IMR-90 (cell line): ENCODE results near the gene SPRR1B. TPM values are rescaled to one million over a fixed set of nuclear protein-coding genes. Genes with fewer than 3 reads are reported as not detected.

Source experiments
- ATAC-seq: fragments of 200-7000 bp; cut with Tn5 transposase; 2 replicates; pipeline ENCODE4 v1.9.1; 2020; ENCODE audit warnings: low read depth, mild to moderate bottlenecking, moderate library complexity
- BruUV-seq: library from RNA; stranded (reverse); fragments of 400-500 nt; replicated peaks from 2 replicates; lab custom pipeline; 2021; lab: Mats Ljungman, UMichigan
- CTCF ChIA-PET: fragments of 300-600 bp; formaldehyde crosslinking; extraction: SDS; loops from one replicate; lab custom pipeline; 2021; ENCODE audit warnings: antibody characterized with exemption; lab: Yijun Ruan, JAX
- POLR2A ChIA-PET: fragments of 300-600 bp; sonication (Branson Sonifier 250); formaldehyde crosslinking; loops from one replicate; lab custom pipeline; 2022; ENCODE audit warnings: antibody characterized with exemption; ENCODE audit not compliant: unreplicated experiment; lab: Charles Lee
- DNase-seq: peaks from one replicate; pipeline ENCODE4 v3.0.0; 2013
- H2AFZ ChIP-seq: replicated peaks from 2 replicates; pipeline ENCODE3; 2013; ENCODE audit warnings: low read length, mild to moderate bottlenecking; ENCODE audit not compliant: poor library complexity
- H2AK5ac ChIP-seq: 2 replicates; pipeline ENCODE4 v1.6.1; 2013; ENCODE audit warnings: low read depth, low read length, inconsistent platforms
- H2AK9ac ChIP-seq: replicated peaks from 2 replicates; pipeline ENCODE3; 2013; ENCODE audit warnings: mild to moderate bottlenecking, low read depth, low read length, moderate library complexity; ENCODE audit not compliant: poor library complexity
- H2BK120ac ChIP-seq: 2 replicates; pipeline ENCODE4 v1.6.1; 2013; ENCODE audit warnings: low read depth, low read length, inconsistent platforms
- H2BK15ac ChIP-seq: 3 replicates; pipeline ENCODE4 v1.6.1; 2013; ENCODE audit warnings: low read depth, low read length, inconsistent platforms
- H2BK20ac ChIP-seq: 2 replicates; pipeline ENCODE4 v1.6.1; 2013; ENCODE audit warnings: low read depth, mild to moderate bottlenecking, inconsistent platforms, low read length, moderate library complexity
- H2BK5ac ChIP-seq: 2 replicates; pipeline ENCODE4 v1.6.1; 2013; ENCODE audit warnings: mild to moderate bottlenecking, low read depth, low read length, inconsistent platforms; ENCODE audit not compliant: poor library complexity, severe bottlenecking
- H3K14ac ChIP-seq: replicated peaks from 2 replicates; pipeline ENCODE4 v1.6.1; 2013; ENCODE audit warnings: low read depth, low read length, inconsistent platforms
- H3K18ac ChIP-seq: 2 replicates; pipeline ENCODE4 v1.6.1; 2013; ENCODE audit warnings: low read depth, low read length, control low read depth
- H3K23ac ChIP-seq: 2 replicates; pipeline ENCODE4 v1.6.1; 2013; ENCODE audit warnings: low read depth, low read length, inconsistent platforms
- H3K27ac ChIP-seq: 2 replicates; pipeline ENCODE4 v1.5.1; 2013; ENCODE audit warnings: mild to moderate bottlenecking, control low read depth, low read length; ENCODE audit not compliant: insufficient read depth
- H3K27me3 ChIP-seq: 2 replicates; pipeline ENCODE4 v1.6.1; 2013; ENCODE audit warnings: low read length; ENCODE audit not compliant: control insufficient read depth, insufficient read depth
- H3K36me3 ChIP-seq: 2 replicates; pipeline ENCODE4 v1.6.1; 2013; ENCODE audit warnings: low read length, mixed read lengths; ENCODE audit not compliant: control insufficient read depth, insufficient read depth
- H3K4ac ChIP-seq: 2 replicates; pipeline ENCODE4 v1.6.1; 2013; ENCODE audit warnings: low read depth, low read length, inconsistent platforms
- H3K4me1 ChIP-seq: 2 replicates; pipeline ENCODE4 v1.6.1; 2013; ENCODE audit warnings: low read length, mixed read lengths; ENCODE audit not compliant: control insufficient read depth, insufficient read depth
- H3K4me2 ChIP-seq: 2 replicates; pipeline ENCODE4 v1.6.1; 2013; ENCODE audit warnings: low read depth, mild to moderate bottlenecking, control low read depth, low read length, moderate library complexity
- H3K4me3 ChIP-seq: 2 replicates; pipeline ENCODE4 v1.5.1; 2013; ENCODE audit warnings: low read depth, mild to moderate bottlenecking, control low read depth, low read length, moderate library complexity; ENCODE audit not compliant: insufficient read depth
- H3K56ac ChIP-seq: 2 replicates; pipeline ENCODE4 v1.6.1; 2013; ENCODE audit warnings: low read length, inconsistent platforms; ENCODE audit not compliant: insufficient read depth; ENCODE audit errors: extremely low read depth
- H3K79me1 ChIP-seq, 2 experiments: 2 replicates each; pipeline ENCODE4 v1.6.1; 2013; ENCODE audit warnings: low read length in 2 of 2, inconsistent platforms in 1 of 2, low read depth in 1 of 2
- H3K9ac ChIP-seq: 2 replicates; pipeline ENCODE4 v1.6.1; 2013; ENCODE audit warnings: low read depth, low read length, control low read depth
- H3K9me1 ChIP-seq: 2 replicates; pipeline ENCODE4 v1.6.1; 2013; ENCODE audit warnings: low read length, inconsistent platforms; ENCODE audit not compliant: insufficient read depth
- H3K9me3 ChIP-seq: 2 replicates; pipeline ENCODE4 v1.6.1; 2013; ENCODE audit warnings: low read length; ENCODE audit not compliant: control insufficient read depth, insufficient read depth
- H4K20me1 ChIP-seq: 2 replicates; pipeline ENCODE4 v1.6.1; 2013; ENCODE audit warnings: low read length, inconsistent platforms; ENCODE audit not compliant: insufficient read depth
- H4K5ac ChIP-seq: 2 replicates; pipeline ENCODE4 v1.6.1; 2013; ENCODE audit warnings: mild to moderate bottlenecking, low read depth, low read length, control low read depth
- H4K8ac ChIP-seq, 2 experiments: 2 replicates each; pipeline ENCODE4 v1.6.1; 2013; ENCODE audit warnings: low read depth in 2 of 2, low read length in 2 of 2, control low read depth in 1 of 2, inconsistent platforms in 1 of 2
- H4K91ac ChIP-seq: 2 replicates; pipeline ENCODE4 v1.6.1; 2013; ENCODE audit warnings: low read depth, low read length, inconsistent platforms; ENCODE audit not compliant: insufficient read depth
- BHLHE40 ChIP-seq: fragments of 150-350 bp; IDR thresholded peaks from 2 replicates; pipeline ENCODE4 v1.6.1; 2016; ENCODE audit warnings: mild to moderate bottlenecking, low read depth, low read length
- CEBPB ChIP-seq: IDR thresholded peaks from 2 replicates; pipeline ENCODE4 v1.6.1; 2012; ENCODE audit warnings: low read depth, low read length, improper control_type of control experiment
- CHD1 ChIP-seq: IDR thresholded peaks from 2 replicates; pipeline ENCODE4 v1.6.1; 2012; ENCODE audit warnings: low read depth, low read length, improper control_type of control experiment
- FOS ChIP-seq: fragments of 150-350 bp; IDR thresholded peaks from 2 replicates; pipeline ENCODE4 v1.6.1; 2016; ENCODE audit warnings: low read depth, low read length
- MAFK ChIP-seq: IDR thresholded peaks from 2 replicates; pipeline ENCODE4 v1.6.1; 2012; ENCODE audit warnings: low read depth, low read length, improper control_type of control experiment
- MAZ ChIP-seq: IDR thresholded peaks from 2 replicates; pipeline ENCODE4 v1.6.1; 2012; ENCODE audit warnings: low read depth, mild to moderate bottlenecking, low read length, improper control_type of control experiment, moderate library complexity, borderline replicate concordance
- NFE2L2 ChIP-seq: fragments of 150-350 bp; IDR thresholded peaks from 2 replicates; pipeline ENCODE4 v1.6.1; 2016; ENCODE audit warnings: low read depth, mild to moderate bottlenecking, low read length
- POLR2A ChIP-seq: IDR thresholded peaks from 2 replicates; pipeline ENCODE4 v1.6.1; 2012; ENCODE audit warnings: mild to moderate bottlenecking, low read depth, low read length
- RAD21 ChIP-seq: IDR thresholded peaks from 2 replicates; pipeline ENCODE4 v1.6.1; 2012; ENCODE audit warnings: low read length, improper control_type of control experiment
- RCOR1 ChIP-seq: IDR thresholded peaks from 2 replicates; pipeline ENCODE4 v1.6.1; 2012; ENCODE audit warnings: mild to moderate bottlenecking, low read length, improper control_type of control experiment; ENCODE audit not compliant: insufficient replicate concordance
- RFX5 ChIP-seq: IDR thresholded peaks from 2 replicates; pipeline ENCODE4 v1.8.0; 2012; ENCODE audit warnings: low read depth, mild to moderate bottlenecking, low read length, moderate library complexity
- WGBS, 2 experiments: methylation state at CpG; one replicate each; pipeline versions ENCODE4 v1.1.5 to v1.1.7; 2013; ENCODE audit warnings: missing lambda C conversion rate in 2 of 2; ENCODE audit not compliant: insufficient read length in 1 of 2; ENCODE audit errors: extremely low coverage in 2 of 2; 5-methylcytosine and 5-hydroxymethylcytosine counted together
- dilution Hi-C: fragments of 300-500 bp; cut with HindIII; formaldehyde crosslinking; loops from one replicate; pipeline ENCODE4 v1.14.3; 2018; ENCODE audit warnings: low sequenced_read_pairs; ENCODE audit not compliant: unreplicated experiment
- in situ Hi-C: fragments of 300-500 bp; cut with MboI; formaldehyde crosslinking; loops from 3 replicates; pipeline ENCODE4 v1.14.3; 2019; ENCODE audit warnings: low sequenced_read_pairs, inconsistent platforms, mixed read lengths
- intact Hi-C: fragments of 100-400 bp; cut with micrococcal nuclease; formaldehyde crosslinking; loops from 2 replicates; pipeline ENCODE4 v1.10.0; 2022
- polyA plus RNA-seq, 3 experiments: library from polyadenylated mRNA; depleted of rRNA; stranded (reverse); fragments of >200 nt; gene quantifications; 2 replicates each; pipeline ENCODE4 v1.2.3, GENCODE V29; 2012; ENCODE audit warnings: low replicate concordance in 1 of 3
- total RNA-seq: library from RNA; depleted of rRNA; stranded (reverse); fragments of >200 nt; gene quantifications from 2 replicates; pipeline ENCODE4 v1.2.3, GENCODE V29; 2012
- TF ChIP-seq, protein P1 (sequence below): fragments of 150-350 bp; IDR thresholded peaks from 2 replicates; pipeline ENCODE4 v1.6.1; 2017; ENCODE audit warnings: mild to moderate bottlenecking, antibody characterized with exemption, low read length, low read depth
- TF ChIP-seq, protein P2 (sequence below): conservative IDR thresholded peaks from 2 replicates; pipeline ENCODE4 v1.5.1; 2012; ENCODE audit warnings: mild to moderate bottlenecking, low read depth, low read length, improper control_type of control experiment

Gene SPRR1B
- total and polyA plus RNA-seq, 2 of the 4 experiments (the other 2 are of a cell fraction): not detected

DNA sequence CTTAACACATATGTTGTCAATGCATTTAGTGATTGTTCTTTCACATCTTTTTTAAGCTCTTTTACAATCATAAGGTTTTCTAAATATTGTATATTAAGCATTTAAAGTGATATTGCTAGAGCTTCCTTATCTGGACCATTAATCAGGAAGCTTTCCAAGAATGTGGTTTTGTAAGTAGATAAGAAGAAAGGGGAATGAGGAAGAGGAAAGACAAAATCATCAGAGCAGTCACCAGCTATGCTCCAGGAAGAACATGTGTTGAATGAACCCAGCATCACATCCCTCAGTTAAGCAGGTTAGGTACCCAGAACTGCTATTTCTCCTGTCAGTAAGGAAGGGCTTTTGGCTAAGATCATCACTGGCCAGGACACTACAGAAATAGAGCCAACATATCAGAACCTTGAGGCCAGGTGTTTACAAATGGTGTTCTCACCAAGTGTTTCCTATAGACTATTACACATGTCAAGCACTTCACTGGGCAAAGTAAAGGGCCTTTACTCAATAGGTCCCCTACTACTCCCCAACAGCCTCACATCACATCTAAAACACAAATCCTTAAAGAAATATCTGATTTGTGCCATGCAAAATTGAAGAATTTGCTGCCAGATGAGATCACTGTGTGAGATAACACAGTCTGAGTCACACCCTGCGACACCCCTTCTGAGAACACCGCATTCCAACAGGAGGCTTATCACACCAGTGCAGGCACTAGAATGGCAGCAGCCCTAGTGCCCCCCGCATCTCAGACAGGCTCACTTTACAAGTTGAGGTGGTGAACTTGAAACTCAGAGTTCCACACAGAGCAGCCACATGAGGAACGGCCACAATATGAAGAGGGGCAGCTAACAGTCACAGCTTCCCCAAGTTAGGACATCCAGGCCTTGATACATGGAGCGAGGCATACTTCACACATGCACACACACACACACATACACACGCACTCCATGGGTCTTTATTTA, 28.1 kb downstream of the SPRR1B start (continued):
- TF ChIP-seq RAD21: no peak

DNA sequence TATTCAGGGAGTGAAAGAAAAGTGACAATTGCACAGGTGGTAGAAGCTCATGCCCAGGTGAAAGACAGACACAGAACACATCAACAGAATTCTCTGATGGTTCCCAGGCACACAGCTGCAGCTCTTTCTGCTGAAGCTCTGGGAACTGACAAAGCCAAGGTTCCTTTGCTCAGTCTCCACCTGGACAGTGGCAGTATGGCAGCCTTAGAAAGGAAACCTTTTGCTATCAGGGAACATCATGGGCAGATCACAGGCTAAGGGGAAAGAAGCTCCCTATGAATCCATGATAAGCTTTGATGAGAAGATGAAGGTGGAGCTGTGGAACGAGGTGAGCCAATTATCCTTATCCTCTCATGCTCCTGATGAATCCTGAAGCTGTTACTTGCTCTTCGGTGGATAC, 39.2 kb downstream of the SPRR1B start:
- no peaks in the 10 kb centered on the region for H3K9me1 ChIP-seq
- no peak overlapping the region for H2AFZ ChIP-seq
- H3K9ac ChIP-seq: no peak overlapping the region
- H2AK5ac ChIP-seq: no peak overlapping the region
- no peaks in the 10 kb centered on the region for H3K27me3 ChIP-seq
- no peak overlapping the region for H3K4ac ChIP-seq
- no peak overlapping the region for H3K27ac ChIP-seq
- no peak overlapping the region for H2BK15ac ChIP-seq
- no peak overlapping the region for H4K91ac ChIP-seq
- H3K79me1 ChIP-seq: no peaks in the 10 kb centered on the region
- no peak for ATAC-seq
- H3K4me3 ChIP-seq: no peak overlapping the region
- WGBS, 2 experiments: no CpG with 5 or more reads among the region's 2 CpGs
- H4K5ac ChIP-seq: no peak overlapping the region
- CTCF ChIA-PET: no interaction called here
- in situ Hi-C loops: no loop called here
- H4K8ac ChIP-seq: no peak overlapping the region
- no peak overlapping the region for H2BK5ac ChIP-seq
- no peaks in the 10 kb centered on the region for H4K20me1 ChIP-seq
- no TSS peak for BruUV-seq
- dilution Hi-C loops: no loop called here
- no peaks in the 10 kb centered on the region for H3K4me1 ChIP-seq
- no peak overlapping the region for H2AK9ac ChIP-seq
- no peak for DNase-seq
- no peak overlapping the region for H3K18ac ChIP-seq
- POLR2A ChIA-PET: no interaction called here
- no peak overlapping the region for H3K56ac ChIP-seq
- H2BK20ac ChIP-seq: no peak overlapping the region
- no peak overlapping the region for H3K4me2 ChIP-seq
- no peak overlapping the region for H3K14ac ChIP-seq
- H2BK120ac ChIP-seq: no peak overlapping the region
- H3K9me3 ChIP-seq: no peaks in the 10 kb centered on the region
- TF ChIP-seq RFX5: no peak
- TF ChIP-seq, protein P1, sequence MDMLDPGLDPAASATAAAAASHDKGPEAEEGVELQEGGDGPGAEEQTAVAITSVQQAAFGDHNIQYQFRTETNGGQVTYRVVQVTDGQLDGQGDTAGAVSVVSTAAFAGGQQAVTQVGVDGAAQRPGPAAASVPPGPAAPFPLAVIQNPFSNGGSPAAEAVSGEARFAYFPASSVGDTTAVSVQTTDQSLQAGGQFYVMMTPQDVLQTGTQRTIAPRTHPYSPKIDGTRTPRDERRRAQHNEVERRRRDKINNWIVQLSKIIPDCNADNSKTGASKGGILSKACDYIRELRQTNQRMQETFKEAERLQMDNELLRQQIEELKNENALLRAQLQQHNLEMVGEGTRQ: no peak
- no peak for TF ChIP-seq MAZ
- TF ChIP-seq RAD21: no peak
- TF ChIP-seq RCOR1: no peak
- TF ChIP-seq FOS: no peak
- TF ChIP-seq MAFK: no peak
- no peak for TF ChIP-seq CHD1
- TF ChIP-seq POLR2A: no peak
- TF ChIP-seq BHLHE40: no peak
- no peak for TF ChIP-seq NFE2L2
- no peak for TF ChIP-seq CEBPB
- TF ChIP-seq, protein P2, sequence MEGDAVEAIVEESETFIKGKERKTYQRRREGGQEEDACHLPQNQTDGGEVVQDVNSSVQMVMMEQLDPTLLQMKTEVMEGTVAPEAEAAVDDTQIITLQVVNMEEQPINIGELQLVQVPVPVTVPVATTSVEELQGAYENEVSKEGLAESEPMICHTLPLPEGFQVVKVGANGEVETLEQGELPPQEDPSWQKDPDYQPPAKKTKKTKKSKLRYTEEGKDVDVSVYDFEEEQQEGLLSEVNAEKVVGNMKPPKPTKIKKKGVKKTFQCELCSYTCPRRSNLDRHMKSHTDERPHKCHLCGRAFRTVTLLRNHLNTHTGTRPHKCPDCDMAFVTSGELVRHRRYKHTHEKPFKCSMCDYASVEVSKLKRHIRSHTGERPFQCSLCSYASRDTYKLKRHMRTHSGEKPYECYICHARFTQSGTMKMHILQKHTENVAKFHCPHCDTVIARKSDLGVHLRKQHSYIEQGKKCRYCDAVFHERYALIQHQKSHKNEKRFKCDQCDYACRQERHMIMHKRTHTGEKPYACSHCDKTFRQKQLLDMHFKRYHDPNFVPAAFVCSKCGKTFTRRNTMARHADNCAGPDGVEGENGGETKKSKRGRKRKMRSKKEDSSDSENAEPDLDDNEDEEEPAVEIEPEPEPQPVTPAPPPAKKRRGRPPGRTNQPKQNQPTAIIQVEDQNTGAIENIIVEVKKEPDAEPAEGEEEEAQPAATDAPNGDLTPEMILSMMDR: no peak
- intact Hi-C loops: no loop called here
- no peak overlapping the region for H3K23ac ChIP-seq
- H3K36me3 ChIP-seq: no peaks in the 10 kb centered on the region
